SH-SY5Y (cell line): ENCODE results near the gene PLAGL2.

Experiments
- GATA2 ChIP-seq: IDR thresholded peaks from 2 replicates; pipeline ENCODE4 v1.6.1; 2011; ENCODE audit warnings: mild to moderate bottlenecking, low read depth, low read length
- GATA3 ChIP-seq: IDR thresholded peaks from 2 replicates; pipeline ENCODE4 v1.6.1; 2011; ENCODE audit warnings: low read depth, mild to moderate bottlenecking, low read length, moderate library complexity

The PLAGL2 gene

GRCh38 chr20:32216179-32217142, 8.9 kb upstream of the PLAGL2 start:
- TF ChIP-seq GATA3: no peak
- no peak for TF ChIP-seq GATA2

- no peak for TF ChIP-seq GATA3
- no peak for TF ChIP-seq GATA2
Observed at GRCh38 chr20:32215729-32216128, 8.2 kb upstream of the PLAGL2 start.

- no peak for TF ChIP-seq GATA2
- TF ChIP-seq GATA3: no peak
Observed at GRCh38 chr20:32215147-32215546, 7.6 kb upstream of the PLAGL2 start.

GRCh38 chr20:32213870-32214269, 6.3 kb upstream of the PLAGL2 start:
- TF ChIP-seq GATA3: no peak
- no peak for TF ChIP-seq GATA2

- TF ChIP-seq GATA3 (no peak), GATA2 (no peak)
Observed at GRCh38 chr20:32209850-32210605, 2.5 kb upstream of the PLAGL2 start.

GRCh38 chr20:32208499-32209154, 1.1 kb upstream of the PLAGL2 start:
- TF ChIP-seq GATA2 (no peak), GATA3 (no peak)

GRCh38 chr20:32206760-32207625, 550 bp downstream of the PLAGL2 start:
- TF ChIP-seq GATA3 (no peak), GATA2 (no peak)

GRCh38 chr20:32205843-32206759, 1.4 kb downstream of the PLAGL2 start:
- no peak for TF ChIP-seq GATA3
- TF ChIP-seq GATA2: no peak

- no peak for TF ChIP-seq GATA2
- no peak for TF ChIP-seq GATA3
Observed at GRCh38 chr20:32205110-32205842, 2.3 kb downstream of the PLAGL2 start.

GRCh38 chr20:32204205-32205109, 3.1 kb downstream of the PLAGL2 start:
- no peak for TF ChIP-seq GATA2
- TF ChIP-seq GATA3: no peak
